B cell (primary cell): ENCODE data around the gene KRAS. TPM values are rescaled to one million over a fixed set of nuclear protein-coding genes. Genes with fewer than 3 reads are reported as not detected.

Source experiments
- ATAC-seq: fragments of 200-7000 bp; cut with Tn5 transposase; one replicate; pipeline ENCODE4 v1.10.0; 2021; ENCODE audit warnings: low read depth, mild to moderate bottlenecking, moderate number of reproducible peaks, moderate library complexity
- CTCF ChIA-PET: fragments of 350-600 bp; sonication (Branson Sonifier 250); formaldehyde crosslinking; loops from one replicate; lab custom pipeline; 2021; ENCODE audit warnings: antibody characterized with exemption, inconsistent platforms; lab: Charles Lee
- POLR2A ChIA-PET: fragments of 350-600 bp; sonication (Branson Sonifier 250); formaldehyde crosslinking; loops from one replicate; lab custom pipeline; 2021; ENCODE audit warnings: antibody characterized with exemption; lab: Charles Lee
- DNase-seq: peaks from one replicate; pipeline ENCODE4 v3.0.0; 2013
- H2AFZ ChIP-seq: 2 replicates; pipeline ENCODE4 v1.6.1; 2012; ENCODE audit warnings: mild to moderate bottlenecking, low read depth, low read length; ENCODE audit not compliant: insufficient read depth, poor library complexity, severe bottlenecking
- H3K27ac ChIP-seq, 2 donors: 1 replicate in 1 of 2; 2 replicates in 1 of 2; pipeline ENCODE4 v1.5.1; 2012 to 2013; ENCODE audit warnings: low read length in 2 of 2, mild to moderate bottlenecking in 2 of 2, moderate library complexity in 1 of 2
- H3K27me3 ChIP-seq, 4 experiments: fragments of 200-600 bp in 1 of 4; sonication (generic) in 1 of 4; replicated peaks in 1 of 4; 1 replicate in 2 of 4; 2 replicates in 2 of 4; pipeline versions ENCODE4 v1.6.1 to v1.7.0; 2013 to 2016; ENCODE audit warnings: low read length in 3 of 4, mild to moderate bottlenecking in 2 of 4, mixed read lengths in 1 of 4, moderate library complexity in 1 of 4; ENCODE audit not compliant: insufficient read depth in 4 of 4, control insufficient read depth in 3 of 4; ENCODE audit errors: control extremely low read depth in 1 of 4
- H3K36me3 ChIP-seq, 2 experiments: replicated peaks in 1 of 2; 1 replicate in 1 of 2; 2 replicates in 1 of 2; pipeline versions ENCODE4 v1.6.1 to v1.7.1; 2013; ENCODE audit warnings: low read length in 1 of 2; ENCODE audit not compliant: insufficient read depth in 2 of 2, control insufficient read depth in 1 of 2; ENCODE audit errors: control extremely low read depth in 1 of 2, extremely low read depth in 1 of 2
- H3K4me1 ChIP-seq, 2 donors: fragments of 200-600 bp in 1 of 2; sonication (generic) in 1 of 2; 1 replicate in 1 of 2; 2 replicates in 1 of 2; pipeline versions ENCODE4 v1.5.1 to v1.6.1; 2013 to 2017; ENCODE audit warnings: low read length in 2 of 2; ENCODE audit not compliant: control insufficient read depth in 2 of 2, insufficient read depth in 2 of 2
- H3K4me2 ChIP-seq: replicated peaks from 2 replicates; pipeline ENCODE3; 2012; ENCODE audit warnings: mild to moderate bottlenecking, low read depth, low read length; ENCODE audit not compliant: poor library complexity, severe bottlenecking
- H3K4me3 ChIP-seq, 5 experiments: fragments of 200-600 bp in 1 of 5; sonication (generic) in 1 of 5; 1 replicate in 3 of 5; 2 replicates in 2 of 5; pipeline versions ENCODE4 v1.5.1 to v1.7.0; 2011 to 2016; ENCODE audit warnings: low read length in 4 of 5, mild to moderate bottlenecking in 4 of 5, low read depth in 2 of 5, control low read depth in 1 of 5, moderate library complexity in 1 of 5; ENCODE audit not compliant: insufficient read depth in 1 of 5; ENCODE audit errors: control extremely low read depth in 1 of 5, extremely low read depth in 1 of 5
- H3K79me2 ChIP-seq: fragments of 200-600 bp; sonication (generic); one replicate; pipeline ENCODE4 v1.6.0; 2016; ENCODE audit warnings: low read length; ENCODE audit not compliant: control insufficient read depth, insufficient read depth
- H3K9ac ChIP-seq: fragments of 200-600 bp; sonication (generic); 2 replicates; pipeline ENCODE4 v1.6.1; 2017; ENCODE audit warnings: mild to moderate bottlenecking, low read length, moderate library complexity
- H3K9me3 ChIP-seq, 3 donors: one replicate each; pipeline versions ENCODE4 v1.6.1 to v1.7.1; 2013; ENCODE audit warnings: low read length in 2 of 3; ENCODE audit not compliant: control insufficient read depth in 2 of 3, insufficient read depth in 1 of 3; ENCODE audit errors: control extremely low read depth in 1 of 3
- H4K20me1 ChIP-seq: 2 replicates; pipeline ENCODE4 v1.6.0; 2012; ENCODE audit warnings: mild to moderate bottlenecking, low read length; ENCODE audit not compliant: insufficient read depth, control insufficient read depth, poor library complexity, severe bottlenecking
- H3K27ac Mint-ChIP-seq: one replicate; pipeline ENCODE4 v1.8.0; 2021; ENCODE audit warnings: mixed read lengths
- H3K27me3 Mint-ChIP-seq: one replicate; pipeline ENCODE4 v1.8.0; 2021; ENCODE audit warnings: mixed read lengths
- H3K4me1 Mint-ChIP-seq: one replicate; pipeline ENCODE4 v1.8.0; 2021; ENCODE audit warnings: mixed read lengths
- H3K4me3 Mint-ChIP-seq: one replicate; pipeline ENCODE4 v1.8.0; 2021; ENCODE audit warnings: mixed read lengths
- H3K9me3 Mint-ChIP-seq: one replicate; pipeline ENCODE4 v1.8.0; 2022; ENCODE audit warnings: mixed read lengths; ENCODE audit not compliant: insufficient read depth
- EZH2 ChIP-seq: IDR thresholded peaks from 2 replicates; pipeline ENCODE4 v1.6.1; 2012; ENCODE audit warnings: borderline replicate concordance, low read depth, mild to moderate bottlenecking, moderate library complexity, low read length; ENCODE audit not compliant: insufficient read depth, poor library complexity, severe bottlenecking
- WGBS: methylation state at CpG from one replicate; pipeline ENCODE4 v1.1.5; 2013; ENCODE audit warnings: missing lambda C conversion rate; ENCODE audit not compliant: insufficient coverage; 5-methylcytosine and 5-hydroxymethylcytosine counted together
- intact Hi-C: fragments of 100-400 bp; cut with micrococcal nuclease; formaldehyde crosslinking; loops from one replicate; pipeline ENCODE4 v1.10.0; 2022
- polyA plus RNA-seq: library from polyadenylated mRNA; depleted of rRNA; stranded (reverse); fragments of >200 nt; gene quantifications from 2 replicates; pipeline ENCODE4 v1.2.3, GENCODE V29; 2012
- total RNA-seq, 2 donors: library from RNA; stranded (reverse); fragments of 120-200 nt in 1 of 2; gene quantifications; 1 replicate in 1 of 2; 2 replicates in 1 of 2; pipeline versions ENCODE4 v1.2.3 to v1.2.4, GENCODE V29; 2013 to 2022
- TF ChIP-seq, protein P1 (sequence below): fragments of 200-600 bp; IDR thresholded peaks from one replicate; pipeline ENCODE4 v1.8.0; 2022; ENCODE audit warnings: antibody characterized with exemption, mild to moderate bottlenecking

The KRAS gene
- total and polyA plus RNA-seq, 2 donors (not counting 1 experiment from before 2014, with no cell fraction given), result 7.2 to 41.8 TPM

DNA sequence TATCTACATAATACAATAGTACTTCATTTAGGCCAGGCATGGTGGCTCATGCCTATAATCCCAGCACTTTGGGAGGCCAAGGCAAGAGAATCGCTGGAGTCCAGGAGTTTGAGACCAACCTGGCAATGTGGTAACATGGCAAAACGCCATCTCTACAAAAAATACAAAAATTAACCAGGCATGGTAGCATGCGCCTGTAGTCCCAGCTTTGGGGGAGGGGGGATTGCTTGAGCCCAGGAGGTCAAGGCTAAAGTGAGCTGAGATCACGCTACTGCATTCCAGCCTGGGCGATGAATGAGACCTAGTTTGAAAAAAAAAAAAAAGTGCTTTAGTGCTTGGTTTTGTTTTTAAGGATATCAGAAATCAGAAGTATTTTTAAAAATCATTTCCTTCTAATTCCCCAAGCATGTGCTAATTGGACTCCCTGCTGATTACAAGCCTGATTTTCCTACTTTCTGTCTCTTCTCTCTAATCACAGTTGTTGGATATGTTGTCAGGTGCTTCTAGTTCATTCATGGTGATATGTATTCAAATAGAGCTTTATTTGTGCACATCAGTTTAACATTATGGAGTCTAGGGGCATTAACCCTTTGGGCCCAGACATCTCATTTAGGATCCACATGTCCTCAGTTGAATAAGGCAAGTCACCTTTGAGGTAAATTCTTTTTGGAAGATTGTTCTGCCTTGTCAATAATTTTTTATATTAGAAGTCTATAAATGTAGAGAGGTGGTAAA, 7.0 kb upstream of the KRAS start:
- no peak overlapping the region for H3K4me3 Mint-ChIP-seq
- Histone ChIP-seq H3K79me2 (no peaks in the 10 kb centered on the region), H3K4me1 (peaks cover 13 to 14% of the 10 kb centered on the region in 2 donors), H2AFZ (no peak overlapping the region), H3K4me3 (no peak overlapping the region), H4K20me1 (no peaks in the 10 kb centered on the region), H3K4me2 (no peak overlapping the region), H3K36me3 (no peaks in the 10 kb centered on the region), H3K27me3 (no peaks in the 10 kb centered on the region), H3K9me3 (no peaks in the 10 kb centered on the region), H3K27ac (no peak overlapping the region), H3K9ac (no peak overlapping the region)
- no peaks in the 10 kb centered on the region for H3K9me3 Mint-ChIP-seq
- ChIA-PET CTCF (interaction anchor here (0.7 to 1.1 kb wide), 4 partner anchors 10 to 132 kb away, joined by 3 to 6 read pairs (median 4); no protein-coding TSS in a partner anchor), POLR2A (no interaction called here)
- no peak overlapping the region for H3K27ac Mint-ChIP-seq
- DNase-seq (no peak), ATAC-seq (no peak)
- 100% methylated on average over 2 of the region's 5 CpGs for WGBS
- peaks cover 5% of the 10 kb centered on the region for H3K27me3 Mint-ChIP-seq
- H3K4me1 Mint-ChIP-seq, result peaks cover 16% of the 10 kb centered on the region
- intact Hi-C loops, result no loop called here
- TF ChIP-seq EZH2, result no peak
- TF ChIP-seq, protein P1, sequence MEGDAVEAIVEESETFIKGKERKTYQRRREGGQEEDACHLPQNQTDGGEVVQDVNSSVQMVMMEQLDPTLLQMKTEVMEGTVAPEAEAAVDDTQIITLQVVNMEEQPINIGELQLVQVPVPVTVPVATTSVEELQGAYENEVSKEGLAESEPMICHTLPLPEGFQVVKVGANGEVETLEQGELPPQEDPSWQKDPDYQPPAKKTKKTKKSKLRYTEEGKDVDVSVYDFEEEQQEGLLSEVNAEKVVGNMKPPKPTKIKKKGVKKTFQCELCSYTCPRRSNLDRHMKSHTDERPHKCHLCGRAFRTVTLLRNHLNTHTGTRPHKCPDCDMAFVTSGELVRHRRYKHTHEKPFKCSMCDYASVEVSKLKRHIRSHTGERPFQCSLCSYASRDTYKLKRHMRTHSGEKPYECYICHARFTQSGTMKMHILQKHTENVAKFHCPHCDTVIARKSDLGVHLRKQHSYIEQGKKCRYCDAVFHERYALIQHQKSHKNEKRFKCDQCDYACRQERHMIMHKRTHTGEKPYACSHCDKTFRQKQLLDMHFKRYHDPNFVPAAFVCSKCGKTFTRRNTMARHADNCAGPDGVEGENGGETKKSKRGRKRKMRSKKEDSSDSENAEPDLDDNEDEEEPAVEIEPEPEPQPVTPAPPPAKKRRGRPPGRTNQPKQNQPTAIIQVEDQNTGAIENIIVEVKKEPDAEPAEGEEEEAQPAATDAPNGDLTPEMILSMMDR, result no peak

GRCh38 chr12:25256826-25257225, 6.1 kb upstream of the KRAS start:
- ATAC-seq (no peak), DNase-seq (no peak)
- no peaks in the 10 kb centered on the region for H4K20me1 ChIP-seq
- no peak overlapping the region for H3K27ac ChIP-seq
- H3K9me3 Mint-ChIP-seq, result no peaks in the 10 kb centered on the region
- no peak overlapping the region for H3K4me2 ChIP-seq
- intact Hi-C loops, result no loop called here
- no peak overlapping the region for H3K27ac Mint-ChIP-seq
- ChIA-PET CTCF (interaction anchor here (1.0 to 1.1 kb wide), 2 partner anchors 15 to 133 kb away, joined by 3 to 4 read pairs; no protein-coding TSS in a partner anchor), POLR2A (no interaction called here)
- no peaks in the 10 kb centered on the region for H3K27me3 ChIP-seq
- H3K79me2 ChIP-seq, result no peaks in the 10 kb centered on the region
- TF ChIP-seq EZH2, result no peak
- TF ChIP-seq, protein P1, result no peak
- no peak overlapping the region for H3K9ac ChIP-seq
- H3K27me3 Mint-ChIP-seq, result peaks cover 5% of the 10 kb centered on the region
- no peaks in the 10 kb centered on the region for H3K36me3 ChIP-seq
- H3K4me3 Mint-ChIP-seq, result no peak overlapping the region
- no peak overlapping the region for H3K4me3 ChIP-seq
- WGBS, result 94% methylated on average over 3 of the region's 3 CpGs
- H3K9me3 ChIP-seq, result no peaks in the 10 kb centered on the region
- peaks cover 17 to 22% of the 10 kb centered on the region in 2 donors for H3K4me1 ChIP-seq
- H3K4me1 Mint-ChIP-seq, result peaks cover 25% of the 10 kb centered on the region
- H2AFZ ChIP-seq, result no peak overlapping the region
